Activated CD4-positive, alpha-beta T cell treated with anti-CD3 and anti-CD28 coated beads, Interleukin-2, Interleukin-6, amounts not matched to agents 100 ng/mL and 50 ng/mL, durations not matched to agents 16 hours and 8 hours (primary cell): Measurements from ENCODE around the gene FUT2.

Experiments
- DNase-seq: peaks from one replicate; pipeline ENCODE4 v3.0.0-alpha.2; 2020

FUT2 gene

GRCh38 chr19:48755084-48755641 lies 59.4 kb downstream of the FUT2 start, which contains the start of gene FGF21:
TSS of gene FGF21 (plus strand) at chr19:48755524. CDS start at chr19:48756237, 713 bp downstream.
- no peak for DNase-seq
